ENCODE results near the gene ZFAND2B. TPM values are rescaled to one million over a fixed set of nuclear protein-coding genes. Genes with fewer than 3 reads are reported as not detected.

ZFAND2B gene
- polyA plus RNA-seq, 1 experiment: 62.9 TPM

GRCh38 chr2:219165058-219165911, 41.3 kb upstream of the ZFAND2B start:
- DNase-seq (ENCODE audit: low read depth): no peak
- H3K36me3 ChIP-seq (ENCODE audit: control insufficient read depth, insufficient read depth, low read length): no peaks in the 10 kb centered on the region; the same call in 1 of the 2 replicates
- POLR2A ChIA-PET: no interaction called here
- TF ChIP-seq CTCF (IDR thresholded peaks at IDR 0.05; ENCODE audit: insufficient read depth, low read depth, low read length): no peak
- CTCF ChIA-PET: interaction anchor here (1.2 to 1.5 kb wide), 3 partner anchors 12 to 130 kb away, joined by 3 to 8 read pairs (median 5); partner anchors contain the start of gene ZFAND2B
- no peak overlapping the region for H3K4me3 ChIP-seq (ENCODE audit: low read depth, low read length)
- no peaks in the 10 kb centered on the region for H3K27me3 ChIP-seq (ENCODE audit: control insufficient read depth, insufficient read depth, low read length)

- Histone ChIP-seq H3K4me3 (ENCODE audit: low read depth, low read length) (no peak overlapping the region), H3K27me3 (ENCODE audit: control insufficient read depth, insufficient read depth, low read length) (no peaks in the 10 kb centered on the region), H3K36me3 (ENCODE audit: control insufficient read depth, insufficient read depth, low read length) (peaks cover 8% of the 10 kb centered on the region)
- no peak for TF ChIP-seq CTCF (IDR thresholded peaks at IDR 0.05; ENCODE audit: insufficient read depth, low read depth, low read length)
- CTCF ChIA-PET: interaction anchor here (1.0 kb wide), 1 partner anchor 8 kb away, joined by 3 read pairs; no protein-coding TSS in a partner anchor
- POLR2A ChIA-PET: no interaction called here
- no peak for DNase-seq (ENCODE audit: low read depth)
Measured at GRCh38 chr2:219167997-219168396, 38.6 kb upstream of the ZFAND2B start.

GRCh38 chr2:219168526-219168925, 38.1 kb upstream of the ZFAND2B start:
- Histone ChIP-seq H3K27me3 (ENCODE audit: control insufficient read depth, insufficient read depth, low read length) (no peaks in the 10 kb centered on the region), H3K36me3 (ENCODE audit: control insufficient read depth, insufficient read depth, low read length) (peaks cover 11% of the 10 kb centered on the region), H3K4me3 (ENCODE audit: low read depth, low read length) (no peak overlapping the region)
- POLR2A ChIA-PET: no interaction called here
- no peak for DNase-seq (ENCODE audit: low read depth)
- CTCF ChIA-PET: interaction anchor here (1.0 to 5.4 kb wide), 2 partner anchors 9 to 130 kb away, joined by 3 to 45 read pairs; no protein-coding TSS in a partner anchor
- TF ChIP-seq CTCF (IDR thresholded peaks at IDR 0.05; ENCODE audit: insufficient read depth, low read depth, low read length): no peak

- Histone ChIP-seq H3K36me3 (ENCODE audit: control insufficient read depth, insufficient read depth, low read length) (peaks cover 12% of the 10 kb centered on the region), H3K27me3 (ENCODE audit: control insufficient read depth, insufficient read depth, low read length) (no peaks in the 10 kb centered on the region), H3K4me3 (ENCODE audit: low read depth, low read length) (no peak overlapping the region)
- TF ChIP-seq CTCF (IDR thresholded peaks at IDR 0.05; ENCODE audit: insufficient read depth, low read depth, low read length): no peak
- no peak for DNase-seq (ENCODE audit: low read depth)
- ChIA-PET POLR2A (no interaction called here), CTCF (interaction anchor here (1.0 to 5.4 kb wide), 2 partner anchors 9 to 130 kb away, joined by 3 to 45 read pairs; no protein-coding TSS in a partner anchor)
Measured at GRCh38 chr2:219168932-219169331, 37.6 kb upstream of the ZFAND2B start.

- peaks cover 21% of the 10 kb centered on the region for H3K36me3 ChIP-seq (ENCODE audit: control insufficient read depth, insufficient read depth, low read length)
- ChIA-PET CTCF (interaction anchor here (0.9 to 8.5 kb wide), 16 partner anchors 11 to 174 kb away, joined by 3 to 90 read pairs (median 6); partner anchors contain the start of genes DNAJB2, GLB1L, NHEJ1 and STK16), POLR2A (no interaction called here)
- no peaks in the 10 kb centered on the region for H3K27me3 ChIP-seq (ENCODE audit: control insufficient read depth, insufficient read depth, low read length)
- TF ChIP-seq CTCF (IDR thresholded peaks at IDR 0.05; ENCODE audit: insufficient read depth, low read depth, low read length): no peak
- H3K4me3 ChIP-seq (ENCODE audit: low read depth, low read length): no peak within 1 kb of the TSS
- no peak for DNase-seq (ENCODE audit: low read depth)
Measured at GRCh38 chr2:219169930-219170654, 36.5 kb upstream of the ZFAND2B start, which contains the start of gene SLC23A3. TSS of gene SLC23A3 (minus strand) at chr2:219170029. CDS start at chr2:219169984, 45 bp downstream.

Data from BJ (cell line).